ENCODE results near the gene RHOF.

- no peak for TF ChIP-seq CTCF (IDR thresholded peaks at IDR 0.05)
- TF ChIP-seq POLR2A (IDR thresholded peaks at IDR 0.05), result no peak
Observed at GRCh38 chr12:121808623-121809022, 15.1 kb upstream of the RHOF start.

Measured in adrenal gland (tissue), 5 donors.